WERI-Rb-1 (cell line): ENCODE results near the gene AKAP13.

Source experiments
- DNase-seq: peaks from one replicate; pipeline ENCODE4 v3.0.0-alpha.2; 2020
- H3K27ac ChIP-seq: fragments of 250-450 bp; sonication (Bioruptor Pico); 2 replicates; pipeline ENCODE4 v1.5.1; 2020; ENCODE audit warnings: mild to moderate bottlenecking, moderate library complexity
- H3K27me3 ChIP-seq: fragments of 250-450 bp; sonication (Bioruptor Pico); 2 replicates; pipeline ENCODE4 v1.5.1; 2021; ENCODE audit warnings: mild to moderate bottlenecking, low read depth, moderate library complexity; ENCODE audit not compliant: insufficient read depth, severe bottlenecking
- H3K36me3 ChIP-seq: fragments of 250-450 bp; sonication (Bioruptor Pico); 2 replicates; pipeline ENCODE4 v1.5.1; 2020; ENCODE audit warnings: mild to moderate bottlenecking, moderate library complexity
- H3K4me3 ChIP-seq: 2 replicates; pipeline ENCODE4 v1.5.1; 2011; ENCODE audit warnings: low read depth, mild to moderate bottlenecking, control low read depth, low read length
- H3K9me3 ChIP-seq: fragments of 250-450 bp; sonication (Bioruptor Pico); 2 replicates; pipeline ENCODE4 v1.5.1; 2021; ENCODE audit warnings: mild to moderate bottlenecking, moderate library complexity; ENCODE audit not compliant: severe bottlenecking
- CTCF ChIP-seq: IDR thresholded peaks from 2 replicates; pipeline ENCODE4 v1.5.1; 2011; ENCODE audit warnings: low read depth, mild to moderate bottlenecking, control low read depth, inconsistent platforms, low read length

The AKAP13 gene

GRCh38 chr15:85781099-85781498 lies 400.7 kb downstream of the AKAP13 start:
- Histone ChIP-seq H3K27ac (no peak overlapping the region), H3K9me3 (no peaks in the 10 kb centered on the region), H3K4me3 (no peak overlapping the region), H3K27me3 (no peaks in the 10 kb centered on the region), H3K36me3 (no peaks in the 10 kb centered on the region)
- TF ChIP-seq CTCF = no peak
- DNase-seq = no peak

- Histone ChIP-seq H3K4me3 (no peak overlapping the region), H3K36me3 (no peaks in the 10 kb centered on the region), H3K27ac (no peak overlapping the region), H3K9me3 (no peaks in the 10 kb centered on the region), H3K27me3 (no peaks in the 10 kb centered on the region)
- no peak for DNase-seq
- TF ChIP-seq CTCF = no peak
Measured at GRCh38 chr15:85782064-85782463, 401.7 kb downstream of the AKAP13 start.

GRCh38 chr15:85785887-85786780 lies 405.7 kb downstream of the AKAP13 start:
- no peak for TF ChIP-seq CTCF

GRCh38 chr15:85786781-85787114 lies 406.3 kb downstream of the AKAP13 start:
- Histone ChIP-seq H3K36me3 (no peaks in the 10 kb centered on the region), H3K27ac (peak overlapping the region; percentile 53; the same call in 1 of the 2 replicates), H3K9me3 (no peaks in the 10 kb centered on the region), H3K4me3 (no peak overlapping the region), H3K27me3 (no peaks in the 10 kb centered on the region)
- no peak for TF ChIP-seq CTCF
- DNase-seq = peak; percentile 33

More at GRCh38 chr15:85785887-85786780, 405.7 kb downstream of the AKAP13 start:
- Histone ChIP-seq H3K4me3 (no peak overlapping the region), H3K27ac (peak overlapping the region; percentile 53), H3K9me3 (no peaks in the 10 kb centered on the region), H3K36me3 (no peaks in the 10 kb centered on the region), H3K27me3 (no peaks in the 10 kb centered on the region)
- DNase-seq = peak; percentile 72

GRCh38 chr15:85788771-85789495 lies 408.5 kb downstream of the AKAP13 start:
- DNase-seq = no peak
- Histone ChIP-seq H3K27me3 (no peaks in the 10 kb centered on the region), H3K4me3 (no peak overlapping the region), H3K27ac (no peak overlapping the region), H3K9me3 (no peaks in the 10 kb centered on the region), H3K36me3 (no peaks in the 10 kb centered on the region)
- no peak for TF ChIP-seq CTCF
